Right renal cortex interstitium (tissue), 3 donors: Measurements from ENCODE around the gene PRR11. TPM values are rescaled to one million over a fixed set of nuclear protein-coding genes. Genes with fewer than 3 reads are reported as not detected.
"Not testable (repeated sequence)": the region's sequence is repeated elsewhere in the genome, so short reads cannot be mapped to it uniquely, and the experiment has no call there.

ENCODE experiments used
- DNase-seq, 3 donors: peaks; one replicate each; pipeline ENCODE4 v3.0.0-alpha.2; 2013; ENCODE audit warnings: low read depth in 3 of 3, low spot score in 2 of 3
- polyA plus RNA-seq, 3 donors: library from polyadenylated mRNA; unstranded; fragments of 120-200 nt; gene quantifications; one replicate each; pipeline ENCODE4 v1.2.1, GENCODE V29; 2013; ENCODE audit not compliant: insufficient read length in 3 of 3

The PRR11 gene
- polyA plus RNA-seq, 3 donors, result 18.1 to 19.2 (median 18.9) TPM

- no peak for DNase-seq
Measured at GRCh38 chr17:59202320-59202719, 46.8 kb downstream of the PRR11 start.

- no peak for DNase-seq
Measured at GRCh38 chr17:59219370-59219769, 63.8 kb downstream of the PRR11 start.

- DNase-seq, result peak in 1 of 3 donors; percentile 16
Measured at GRCh38 chr17:59219992-59220327, 64.4 kb downstream of the PRR11 start.

- peak; percentile 72 to 86 (median 85) for DNase-seq
Measured at GRCh38 chr17:59220328-59221158, 65.0 kb downstream of the PRR11 start, which contains the start of gene GDPD1. TSS of gene GDPD1 (plus strand) at chr17:59220511. CDS start at chr17:59220610, 99 bp downstream.

- peak in 1 of 3 donors; percentile 24 for DNase-seq
Measured at GRCh38 chr17:59221159-59221847, 65.8 kb downstream of the PRR11 start.

GRCh38 chr17:59223813-59224212 is 68.3 kb downstream of the PRR11 start:
- DNase-seq, result no peak

- DNase-seq, result not testable (repeated sequence)
Measured at GRCh38 chr17:59228588-59228987, 73.0 kb downstream of the PRR11 start.

GRCh38 chr17:59230764-59231163 is 75.2 kb downstream of the PRR11 start:
- DNase-seq, result no peak

GRCh38 chr17:59234631-59235030 is 79.1 kb downstream of the PRR11 start:
- DNase-seq, result no peak

GRCh38 chr17:59238906-59239305 is 83.4 kb downstream of the PRR11 start:
- DNase-seq, result no peak

GRCh38 chr17:59244081-59244480 is 88.5 kb downstream of the PRR11 start:
- no peak for DNase-seq

Other genes with a start within 250 kb of the PRR11 start
- gene TRIM37, start 48.9 kb upstream of the PRR11 start, polyA plus RNA-seq, result 10 to 100 TPM; 27.0 to 30.0 (median 28.2) TPM
- 10 to 100 TPM; 85.2 to 94.8 (median 91.9) TPM for gene SKA2, start 560 bp upstream of the PRR11 start, polyA plus RNA-seq
- 10 to 100 TPM; 26.0 to 29.5 (median 27.3) TPM for gene SMG8, start 54.3 kb downstream of the PRR11 start, polyA plus RNA-seq
- gene GDPD1, start 64.8 kb downstream of the PRR11 start, polyA plus RNA-seq, result 10 to 100 TPM; 10.4 to 11.8 (median 11.3) TPM
- gene YPEL2, start 175.9 kb downstream of the PRR11 start, polyA plus RNA-seq, result 10 to 100 TPM; 34.1 to 35.6 (median 34.5) TPM